Upper lobe of left lung (tissue), 6 donors: Measurements from ENCODE around the gene TMEM51. TPM values are rescaled to one million over a fixed set of nuclear protein-coding genes. Genes with fewer than 3 reads are reported as not detected.
"Not testable (repeated sequence)": the region's sequence is repeated elsewhere in the genome, so short reads cannot be mapped to it uniquely, and the experiment has no call there.

ENCODE experiments used
- ATAC-seq, 2 donors: fragments of 200-7000 bp; cut with Tn5 transposase; one replicate each; pipeline ENCODE4 v1.9.1; 2022; ENCODE audit warnings: mild to moderate bottlenecking in 2 of 2, moderate library complexity in 2 of 2; ENCODE audit not compliant: low FRiP score in 2 of 2
- DNase-seq, 2 donors: peaks; one replicate each; pipeline ENCODE4 v3.0.0-alpha.2; 2019 to 2020
- H3K27ac ChIP-seq, 4 donors: fragments of 200-600 bp; sonication (generic); one replicate each; pipeline ENCODE4 v1.5.1; 2016 to 2019
- H3K27me3 ChIP-seq, 4 donors: fragments of 200-600 bp; sonication (generic); one replicate each; pipeline ENCODE4 v1.5.1; 2017 to 2019
- H3K36me3 ChIP-seq, 4 donors: fragments of 200-600 bp; sonication (generic); one replicate each; pipeline ENCODE4 v1.5.1; 2016 to 2019
- H3K4me1 ChIP-seq, 4 donors: fragments of 200-600 bp; sonication (generic); one replicate each; pipeline ENCODE4 v1.5.1; 2018 to 2019
- H3K4me3 ChIP-seq, 4 donors: fragments of 200-600 bp; sonication (generic); one replicate each; pipeline ENCODE4 v1.5.1; 2017 to 2019; ENCODE audit warnings: mild to moderate bottlenecking in 2 of 4, moderate library complexity in 1 of 4
- H3K9me3 ChIP-seq, 4 donors: fragments of 200-600 bp; sonication (generic); one replicate each; pipeline ENCODE4 v1.5.1; 2018 to 2019
- EP300 ChIP-seq, 4 donors: sonication (generic); formaldehyde crosslinking; IDR thresholded peaks; one replicate each; pipeline ENCODE4 v1.5.1; 2017; ENCODE audit warnings: antibody characterized with exemption in 4 of 4, control low read depth in 2 of 4
- POLR2A ChIP-seq, 4 donors: fragments of 450-650 bp; IDR thresholded peaks; one replicate each; pipeline ENCODE4 v1.5.1; 2016 to 2017; ENCODE audit warnings: antibody characterized with exemption in 4 of 4, mild to moderate bottlenecking in 2 of 4
- POLR2AphosphoS5 ChIP-seq, 2 donors: sonication (generic); formaldehyde crosslinking; IDR thresholded peaks; one replicate each; pipeline ENCODE4 v1.5.1; 2017; ENCODE audit warnings: antibody characterized with exemption in 2 of 2
- WGBS, 2 donors: methylation state at CpG; one replicate each; pipeline ENCODE4 v1.1.5; 2017 to 2018; 5-methylcytosine and 5-hydroxymethylcytosine counted together
- total RNA-seq, 6 donors: library from RNA; depleted of rRNA in 4 of 6; stranded (reverse); fragments of >200 nt in 4 of 6; gene quantifications; one replicate each; pipeline versions ENCODE4 v1.1.0 to v1.2.1, GENCODE V29; 2016 to 2021
- TF ChIP-seq, protein P1 (sequence below), 6 experiments: fragments of 450-650 bp in 4 of 6; fragments of 200-600 bp in 2 of 6; sonication (generic) in 2 of 6; IDR thresholded peaks; one replicate each; pipeline ENCODE4 v1.5.1; 2016 to 2019; ENCODE audit warnings: antibody characterized with exemption in 6 of 6
- donor health status: DM: no; HTN: no; CAD: no; lungs with moderate emphysema.
- donor health status: DM: no; HTN: yes; CAD: no; lungs with severe emphysema.

TMEM51 gene
- total RNA-seq, 6 donors from 2014 or later: 6.3 to 22.4 (median 14.6) TPM

- ATAC-seq (peak in 1 of 2 donors; percentile 45), DNase-seq (no peak)
- H3K27ac ChIP-seq: peak overlapping the region in 1 of 4 donors; percentile 16
- no peak overlapping the region for H3K4me3 ChIP-seq
- 70 to 76% methylated on average over 16 of the region's 16 CpGs for WGBS, 2 donors
- H3K27me3 ChIP-seq: no peaks in the 10 kb centered on the region
- no peaks in the 10 kb centered on the region for H3K36me3 ChIP-seq
- peaks cover 11 to 34% (median 18%) of the 10 kb centered on the region in 4 donors for H3K4me1 ChIP-seq
- H3K9me3 ChIP-seq: no peaks in the 10 kb centered on the region
- no peak for TF ChIP-seq POLR2A (IDR thresholded peaks at IDR 0.05)
- TF ChIP-seq, protein P1, sequence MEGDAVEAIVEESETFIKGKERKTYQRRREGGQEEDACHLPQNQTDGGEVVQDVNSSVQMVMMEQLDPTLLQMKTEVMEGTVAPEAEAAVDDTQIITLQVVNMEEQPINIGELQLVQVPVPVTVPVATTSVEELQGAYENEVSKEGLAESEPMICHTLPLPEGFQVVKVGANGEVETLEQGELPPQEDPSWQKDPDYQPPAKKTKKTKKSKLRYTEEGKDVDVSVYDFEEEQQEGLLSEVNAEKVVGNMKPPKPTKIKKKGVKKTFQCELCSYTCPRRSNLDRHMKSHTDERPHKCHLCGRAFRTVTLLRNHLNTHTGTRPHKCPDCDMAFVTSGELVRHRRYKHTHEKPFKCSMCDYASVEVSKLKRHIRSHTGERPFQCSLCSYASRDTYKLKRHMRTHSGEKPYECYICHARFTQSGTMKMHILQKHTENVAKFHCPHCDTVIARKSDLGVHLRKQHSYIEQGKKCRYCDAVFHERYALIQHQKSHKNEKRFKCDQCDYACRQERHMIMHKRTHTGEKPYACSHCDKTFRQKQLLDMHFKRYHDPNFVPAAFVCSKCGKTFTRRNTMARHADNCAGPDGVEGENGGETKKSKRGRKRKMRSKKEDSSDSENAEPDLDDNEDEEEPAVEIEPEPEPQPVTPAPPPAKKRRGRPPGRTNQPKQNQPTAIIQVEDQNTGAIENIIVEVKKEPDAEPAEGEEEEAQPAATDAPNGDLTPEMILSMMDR (IDR thresholded peaks at IDR 0.05): no peak
These were observed 19.1 kb downstream of the TMEM51 start for GRCh38 chr1:15172405-15173259.

DNA sequence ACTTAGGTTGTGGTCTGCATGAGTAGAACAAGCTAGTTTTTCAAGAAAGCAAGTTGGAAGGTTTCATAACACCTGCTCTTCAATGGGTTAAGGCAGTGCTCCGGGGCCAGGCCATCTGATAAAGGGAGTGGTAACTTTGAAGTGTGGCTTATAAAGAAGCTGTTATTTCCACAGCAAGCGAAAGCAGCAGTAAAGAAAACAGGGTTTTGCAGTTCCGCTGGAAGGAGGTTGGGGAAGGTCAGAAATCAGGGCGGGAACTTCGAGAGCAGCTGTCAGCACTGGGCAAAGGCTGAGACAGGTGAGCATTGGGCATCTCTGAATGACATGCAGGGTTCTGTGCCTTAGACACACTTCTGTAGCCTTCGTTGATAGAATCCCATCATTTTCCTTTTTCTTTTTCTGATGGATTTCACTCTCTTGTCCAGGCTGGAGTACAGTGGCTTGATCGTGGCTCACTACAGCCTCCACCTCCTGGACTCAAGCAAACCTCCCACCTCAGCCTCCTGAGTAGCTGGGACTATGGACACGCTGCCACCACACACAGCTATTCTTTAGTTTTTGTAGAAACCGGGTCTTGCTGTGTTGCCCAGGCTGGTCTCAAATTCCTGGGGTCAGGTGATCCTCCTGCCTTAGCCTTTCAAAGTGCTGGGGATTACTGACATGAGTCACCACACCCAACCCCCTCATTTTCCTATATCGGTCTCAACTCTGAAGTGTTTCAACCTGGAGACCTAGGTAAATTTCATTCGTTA, 20.5 kb downstream of the TMEM51 start:
- no peaks in the 10 kb centered on the region for H3K9me3 ChIP-seq
- H3K27me3 ChIP-seq: no peaks in the 10 kb centered on the region
- H3K4me3 ChIP-seq: no peak overlapping the region
- WGBS, 2 donors: 59 to 72% methylated on average over 11 of the region's 11 CpGs
- H3K27ac ChIP-seq: no peak overlapping the region
- DNase-seq: no peak
- ATAC-seq: no peak
- H3K4me1 ChIP-seq: peaks cover 24 to 37% (median 26%) of the 10 kb centered on the region in 4 donors
- H3K36me3 ChIP-seq: no peaks in the 10 kb centered on the region
- TF ChIP-seq POLR2AphosphoS5 (IDR thresholded peaks at IDR 0.05) (no peak), EP300 (IDR thresholded peaks at IDR 0.05) (no peak), POLR2A (IDR thresholded peaks at IDR 0.05) (no peak)
- TF ChIP-seq, protein P1 (IDR thresholded peaks at IDR 0.05): no peak

GRCh38 chr1:15174615-15174983, 21.1 kb downstream of the TMEM51 start:
- H3K9me3 ChIP-seq: no peaks in the 10 kb centered on the region
- DNase-seq (no peak), ATAC-seq (no peak)
- H3K36me3 ChIP-seq: no peaks in the 10 kb centered on the region
- H3K27me3 ChIP-seq: no peaks in the 10 kb centered on the region
- no peak overlapping the region for H3K27ac ChIP-seq
- WGBS, 2 donors: 39 to 47% methylated on average over 3 of the region's 3 CpGs
- peaks cover 27 to 39% (median 29%) of the 10 kb centered on the region in 4 donors for H3K4me1 ChIP-seq
- TF ChIP-seq POLR2A (IDR thresholded peaks at IDR 0.05): no peak
- TF ChIP-seq EP300 (IDR thresholded peaks at IDR 0.05): no peak
- no peak for TF ChIP-seq POLR2AphosphoS5 (IDR thresholded peaks at IDR 0.05)
- TF ChIP-seq, protein P1 (IDR thresholded peaks at IDR 0.05): no peak
- H3K4me3 ChIP-seq: no peak overlapping the region

GRCh38 chr1:15175324-15176094, 22.0 kb downstream of the TMEM51 start:
- not testable (repeated sequence) for H3K36me3 ChIP-seq, DNase-seq, H3K4me3 ChIP-seq, H3K27me3 ChIP-seq, ATAC-seq, H3K27ac ChIP-seq, H3K9me3 ChIP-seq
- peaks cover 27 to 46% (median 34%) of the 10 kb centered on the region in 4 donors for H3K4me1 ChIP-seq
- 93 to 98% methylated on average over 6 of the region's 6 CpGs for WGBS, 2 donors

DNA sequence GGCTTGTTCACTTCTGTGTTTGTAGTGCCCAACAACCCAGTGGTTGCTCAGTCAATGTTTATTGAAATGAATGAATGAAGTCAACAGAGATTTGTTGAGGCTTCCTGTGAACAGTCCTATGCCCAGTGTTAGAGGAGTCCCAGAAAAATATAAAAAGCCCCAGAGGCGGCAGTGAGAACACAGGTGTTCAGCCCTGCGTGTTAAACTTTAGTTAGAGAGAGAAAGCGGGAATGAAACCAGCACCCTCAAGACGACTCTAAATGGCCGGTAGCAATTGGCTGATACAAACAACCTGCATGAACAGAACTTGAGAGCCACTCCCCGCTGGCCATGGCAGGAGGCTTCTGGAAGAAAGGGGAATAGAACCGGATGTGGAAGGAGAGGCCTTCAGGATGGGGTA, 22.6 kb downstream of the TMEM51 start:
- DNase-seq (no peak), ATAC-seq (no peak)
- no peaks in the 10 kb centered on the region for H3K36me3 ChIP-seq
- peaks cover 27 to 46% (median 34%) of the 10 kb centered on the region in 4 donors for H3K4me1 ChIP-seq
- H3K27me3 ChIP-seq: no peaks in the 10 kb centered on the region
- no peak for TF ChIP-seq POLR2A (IDR thresholded peaks at IDR 0.05)
- TF ChIP-seq EP300 (IDR thresholded peaks at IDR 0.05): no peak
- TF ChIP-seq POLR2AphosphoS5 (IDR thresholded peaks at IDR 0.05): no peak
- TF ChIP-seq, protein P1 (IDR thresholded peaks at IDR 0.05): no peak
- H3K9me3 ChIP-seq: no peaks in the 10 kb centered on the region
- no peak overlapping the region for H3K27ac ChIP-seq
- WGBS, 2 donors: 91 to 94% methylated on average over 7 of the region's 7 CpGs
- H3K4me3 ChIP-seq: no peak overlapping the region
